SK-N-SH treated with all-trans-retinoic acid at 6 μM for 48 hours (cell line): ENCODE data around the gene ANKRD44.

Experiments
- ATAC-seq: fragments of 200-7000 bp; cut with Tn5 transposase; 3 replicates; pipeline ENCODE4 v1.9.1; 2020; ENCODE audit warnings: mild to moderate bottlenecking, moderate library complexity
- ARNTL ChIP-seq: fragments of 450-650 bp; formaldehyde crosslinking; IDR thresholded peaks from 2 replicates; pipeline ENCODE4 v1.5.0; 2020; ENCODE audit warnings: low read depth, mild to moderate bottlenecking, moderate library complexity, borderline replicate concordance
- BACH2 ChIP-seq: fragments of 250-450 bp; sonication (Bioruptor Pico); IDR thresholded peaks from 2 replicates; pipeline ENCODE4 v1.9.0; 2021; ENCODE audit warnings: mild to moderate bottlenecking, borderline replicate concordance
- CREB5 ChIP-seq: fragments of 250-450 bp; sonication (Bioruptor Pico); IDR thresholded peaks from 2 replicates; pipeline ENCODE4 v1.5.1; 2020; ENCODE audit warnings: low read depth, mild to moderate bottlenecking, moderate library complexity
- CSDC2 ChIP-seq: fragments of 250-450 bp; sonication (Bioruptor Pico); IDR thresholded peaks from 2 replicates; pipeline ENCODE4 v1.5.0; 2020; ENCODE audit warnings: mild to moderate bottlenecking, moderate library complexity
- CSRNP3 ChIP-seq: fragments of 250-450 bp; sonication (Bioruptor Pico); IDR thresholded peaks from 2 replicates; pipeline ENCODE4 v1.5.1; 2021; ENCODE audit warnings: mild to moderate bottlenecking, moderate library complexity
- GLIS3 ChIP-seq: fragments of 250-450 bp; sonication (Bioruptor Pico); IDR thresholded peaks from 2 replicates; pipeline ENCODE4 v1.5.0; 2020; ENCODE audit warnings: mild to moderate bottlenecking, moderate library complexity
- ISL1 ChIP-seq: fragments of 250-450 bp; sonication (Bioruptor Pico); IDR thresholded peaks from 2 replicates; pipeline ENCODE4 v2.1.2; 2022; ENCODE audit warnings: mild to moderate bottlenecking, moderate library complexity
- OSR1 ChIP-seq: fragments of 250-450 bp; sonication (Bioruptor Pico); IDR thresholded peaks from 2 replicates; pipeline ENCODE4 v1.8.0; 2022; ENCODE audit warnings: moderate library complexity, mild to moderate bottlenecking, inconsistent platforms
- PATZ1 ChIP-seq: fragments of 250-450 bp; sonication (Bioruptor Pico); IDR thresholded peaks from 2 replicates; pipeline ENCODE4 v1.8.0; 2020; ENCODE audit warnings: mild to moderate bottlenecking, moderate library complexity, borderline replicate concordance
- POU6F1 ChIP-seq: fragments of 250-450 bp; sonication (Bioruptor Pico); IDR thresholded peaks from 2 replicates; pipeline ENCODE4 v1.8.0; 2021; ENCODE audit warnings: low read depth, mild to moderate bottlenecking, moderate library complexity, borderline replicate concordance
- PPARA ChIP-seq: fragments of 250-450 bp; sonication (Bioruptor Pico); IDR thresholded peaks from 2 replicates; pipeline ENCODE4 v1.5.0; 2020; ENCODE audit warnings: mild to moderate bottlenecking, borderline replicate concordance
- RARB ChIP-seq: fragments of 250-450 bp; sonication (Bioruptor Pico); IDR thresholded peaks from 2 replicates; pipeline ENCODE4 v1.8.0; 2021; ENCODE audit warnings: mild to moderate bottlenecking, moderate library complexity
- SNAI2 ChIP-seq: fragments of 250-450 bp; sonication (Bioruptor Pico); IDR thresholded peaks from 2 replicates; pipeline ENCODE4 v1.5.0; 2020; ENCODE audit warnings: mild to moderate bottlenecking, moderate library complexity
- TCF4 ChIP-seq: fragments of 250-450 bp; sonication (Bioruptor Pico); IDR thresholded peaks from 2 replicates; pipeline ENCODE4 v1.8.0; 2021; ENCODE audit warnings: mild to moderate bottlenecking, moderate library complexity, borderline replicate concordance
- TOX ChIP-seq: fragments of 250-450 bp; sonication (Bioruptor Pico); IDR thresholded peaks from 2 replicates; pipeline ENCODE4 v1.8.0; 2021; ENCODE audit warnings: mild to moderate bottlenecking, moderate library complexity, borderline replicate concordance
- TSHZ2 ChIP-seq: fragments of 250-450 bp; sonication (Bioruptor Pico); IDR thresholded peaks from 2 replicates; pipeline ENCODE4 v1.5.0; 2020; ENCODE audit warnings: mild to moderate bottlenecking, moderate library complexity
- ZC3H10 ChIP-seq: fragments of 250-450 bp; sonication (Bioruptor Pico); IDR thresholded peaks from 2 replicates; pipeline ENCODE4 v1.5.1; 2021; ENCODE audit warnings: mild to moderate bottlenecking, moderate library complexity
- ZFP30 ChIP-seq: fragments of 450-650 bp; formaldehyde crosslinking; IDR thresholded peaks from 2 replicates; pipeline ENCODE4 v1.5.0; 2022; ENCODE audit warnings: mild to moderate bottlenecking, moderate library complexity
- ZNF565 ChIP-seq: fragments of 450-650 bp; formaldehyde crosslinking; conservative IDR thresholded peaks from 2 replicates; pipeline ENCODE4 v1.5.0; 2020; ENCODE audit warnings: low read depth, mild to moderate bottlenecking, moderate library complexity
- ZNF70 ChIP-seq: fragments of 450-650 bp; formaldehyde crosslinking; IDR thresholded peaks from 2 replicates; pipeline ENCODE4 v1.5.0; 2020; ENCODE audit warnings: mild to moderate bottlenecking, moderate library complexity
- ZNF8 ChIP-seq: fragments of 450-650 bp; formaldehyde crosslinking; IDR thresholded peaks from 2 replicates; pipeline ENCODE4 v1.5.0; 2020; ENCODE audit warnings: mild to moderate bottlenecking, moderate library complexity

Gene ANKRD44

GRCh38 chr2:196980001-196980400, 330.6 kb downstream of the ANKRD44 start:
- ATAC-seq: no peak
- TF ChIP-seq PATZ1: no peak
- no peak for TF ChIP-seq POU6F1 (CRISPR knock-in tag)
- no peak for TF ChIP-seq TOX (CRISPR knock-in tag)
- TF ChIP-seq PPARA (CRISPR knock-in tag): no peak
- no peak for TF ChIP-seq BACH2 (CRISPR knock-in tag)
- no peak for TF ChIP-seq ZNF8
- no peak for TF ChIP-seq ZNF565 (CRISPR knock-in tag)
- no peak for TF ChIP-seq RARB (CRISPR knock-in tag)
- no peak for TF ChIP-seq CREB5 (CRISPR knock-in tag)
- TF ChIP-seq GLIS3 (CRISPR knock-in tag): no peak
- TF ChIP-seq ZFP30 (CRISPR knock-in tag): no peak
- no peak for TF ChIP-seq CSDC2
- TF ChIP-seq ZC3H10 (CRISPR knock-in tag): no peak
- no peak for TF ChIP-seq OSR1 (CRISPR knock-in tag)
- no peak for TF ChIP-seq SNAI2
- TF ChIP-seq TCF4 (CRISPR knock-in tag): no peak
- no peak for TF ChIP-seq TSHZ2 (CRISPR knock-in tag)
- no peak for TF ChIP-seq ZNF70 (CRISPR knock-in tag)
- TF ChIP-seq ISL1 (CRISPR knock-in tag): no peak
- no peak for TF ChIP-seq CSRNP3 (CRISPR knock-in tag)

GRCh38 chr2:196977507-196977906, 333.1 kb downstream of the ANKRD44 start:
- TF ChIP-seq GLIS3 (CRISPR knock-in tag) (no peak), SNAI2 (no peak), OSR1 (CRISPR knock-in tag) (no peak)
- TF ChIP-seq, all 23 proteins: peak for 0
- no peak for ATAC-seq

GRCh38 chr2:196974970-196975369, 335.6 kb downstream of the ANKRD44 start:
- no peak for ATAC-seq
- TF ChIP-seq TOX (CRISPR knock-in tag): no peak
- no peak for TF ChIP-seq SNAI2
- TF ChIP-seq BACH2 (CRISPR knock-in tag): no peak
- no peak for TF ChIP-seq CSDC2
- TF ChIP-seq ISL1 (CRISPR knock-in tag): no peak
- no peak for TF ChIP-seq TSHZ2 (CRISPR knock-in tag)
- TF ChIP-seq PPARA (CRISPR knock-in tag): no peak
- no peak for TF ChIP-seq ZNF70 (CRISPR knock-in tag)
- no peak for TF ChIP-seq GLIS3 (CRISPR knock-in tag)
- no peak for TF ChIP-seq ARNTL (CRISPR knock-in tag)
- no peak for TF ChIP-seq POU6F1 (CRISPR knock-in tag)
- no peak for TF ChIP-seq ZNF8
- TF ChIP-seq RARB (CRISPR knock-in tag): no peak
- TF ChIP-seq, all 23 proteins: peak for 0
